Activated T-helper 17 cell treated with anti-CD3 and anti-CD28 coated beads, Interleukin-2, amount 50 U/mL, for 72 hours (primary cell): ENCODE data around the gene MLNR. TPM values are rescaled to one million over a fixed set of nuclear protein-coding genes. Genes with fewer than 3 reads are reported as not detected.

Experiments
- ATAC-seq: fragments of 150-1000 bp; cut with Tn5 transposase; replicated peaks from 2 replicates; pipeline ENCODE4 v1.10.0; 2021; ENCODE audit warnings: mild to moderate bottlenecking, moderate library complexity
- H3K27ac Mint-ChIP-seq: one replicate; pipeline ENCODE4 v1.8.0; 2022; ENCODE audit warnings: mixed read lengths
- H3K27me3 Mint-ChIP-seq: one replicate; pipeline ENCODE4 v1.8.0; 2022; ENCODE audit warnings: mixed read lengths
- H3K36me3 Mint-ChIP-seq: one replicate; pipeline ENCODE4 v1.8.0; 2022; ENCODE audit warnings: low read depth, mild to moderate bottlenecking, mixed read lengths
- H3K4me1 Mint-ChIP-seq: one replicate; pipeline ENCODE4 v1.8.0; 2022; ENCODE audit warnings: mixed read lengths
- H3K4me3 Mint-ChIP-seq: one replicate; pipeline ENCODE4 v1.8.0; 2022; ENCODE audit warnings: mild to moderate bottlenecking, mixed read lengths
- H3K9me3 Mint-ChIP-seq: one replicate; pipeline ENCODE4 v1.8.0; 2022; ENCODE audit warnings: mixed read lengths
- total RNA-seq, 2 donors: library from RNA; stranded (reverse); gene quantifications; one replicate each; pipeline ENCODE4 v1.2.3, GENCODE V29; 2022

MLNR gene
- total RNA-seq, 2 donors from 2014 or later = not detected

DNA sequence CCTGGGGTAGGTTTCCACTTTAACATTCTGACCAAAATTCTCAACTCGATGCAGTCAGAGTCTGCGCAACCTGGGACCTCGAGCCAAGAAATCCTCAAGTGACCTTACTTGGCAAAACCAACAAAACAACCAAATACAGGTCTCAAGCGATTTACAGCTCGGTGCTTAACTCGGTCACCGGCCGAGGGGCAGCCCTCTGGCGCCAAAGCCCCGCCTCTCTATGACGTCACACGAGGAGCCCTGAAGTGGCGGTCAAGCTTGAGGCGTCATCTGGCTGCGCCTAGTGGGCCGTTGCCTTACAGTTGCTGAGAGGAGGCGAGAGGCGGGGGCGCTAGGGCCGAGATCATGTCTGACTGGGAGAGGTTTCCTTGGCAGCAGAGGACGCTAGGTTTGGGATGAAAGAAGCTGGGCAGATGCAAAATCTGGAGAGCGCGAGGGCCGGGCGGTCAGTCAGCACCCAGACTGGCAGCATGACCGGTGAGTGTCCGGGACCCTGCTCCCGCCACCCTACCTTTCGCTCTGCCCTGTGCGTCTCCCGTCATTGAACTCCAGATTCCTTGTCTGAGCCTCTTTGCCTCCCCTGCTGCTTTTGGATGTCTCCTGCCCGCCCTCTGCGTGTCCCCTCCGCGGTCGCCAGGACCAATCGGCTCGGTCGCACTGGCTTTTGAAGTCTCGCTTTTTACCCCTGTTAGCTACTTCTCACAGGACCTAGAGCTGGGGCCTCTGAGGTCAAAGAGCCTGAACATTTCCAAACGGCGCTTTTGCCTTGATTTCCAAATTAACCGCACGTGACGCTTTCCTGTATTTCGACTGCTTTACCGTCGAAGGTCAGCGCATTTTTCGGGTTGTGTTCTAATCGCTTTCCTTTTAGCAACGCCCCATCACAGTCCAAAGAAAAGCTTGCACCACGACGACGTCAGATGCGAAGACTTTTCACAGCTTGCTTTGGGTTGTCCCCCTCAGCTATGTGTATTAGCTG is 27.8 kb downstream of the MLNR start, which contains the start of gene CDADC1:
Gene CDADC1 (plus strand): TSS at position 283 of the 979 bp plus-strand sequence. CDS start 113 bp downstream, at position 396.
- H3K27me3 Mint-ChIP-seq = no peaks in the 10 kb centered on the region
- peak; percentile 98 for ATAC-seq
- peaks cover 11% of the 10 kb centered on the region for H3K4me1 Mint-ChIP-seq
- no peaks in the 10 kb centered on the region for H3K9me3 Mint-ChIP-seq
- peak within 1 kb of the TSS; percentile 96 for H3K27ac Mint-ChIP-seq
- peaks cover 22% of the 10 kb centered on the region for H3K36me3 Mint-ChIP-seq
- peak within 1 kb of the TSS; percentile 96 for H3K4me3 Mint-ChIP-seq

DNA sequence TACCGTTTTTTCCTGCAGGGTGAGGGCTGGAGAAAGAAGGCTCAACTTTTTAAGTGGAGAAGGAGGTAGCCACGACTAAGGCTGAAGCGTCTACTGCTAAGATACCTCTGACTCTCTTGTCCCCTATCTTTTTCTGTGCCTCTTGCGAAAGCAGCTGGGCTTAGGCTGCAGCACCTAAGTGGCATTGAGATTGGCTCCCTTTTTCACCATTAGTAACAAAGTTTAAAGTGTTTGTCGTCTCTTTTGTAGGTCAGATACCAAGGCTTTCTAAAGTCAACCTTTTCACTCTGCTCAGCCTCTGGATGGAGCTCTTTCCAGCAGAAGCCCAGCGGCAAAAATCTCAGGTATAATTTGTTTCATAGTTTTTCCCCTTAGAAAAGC is 28.5 kb downstream of the MLNR start:
- Mint-ChIP-seq H3K9me3 (no peaks in the 10 kb centered on the region), H3K4me1 (peaks cover 15% of the 10 kb centered on the region), H3K4me3 (peak overlapping the region; percentile 96), H3K27ac (peak overlapping the region; percentile 96), H3K36me3 (peaks cover 22% of the 10 kb centered on the region), H3K27me3 (no peaks in the 10 kb centered on the region)
- no peak for ATAC-seq

- H3K36me3 Mint-ChIP-seq = peaks cover 43% of the 10 kb centered on the region
- ATAC-seq = no peak
Measured at GRCh38 chr13:49251326-49251725, 31.2 kb downstream of the MLNR start.

GRCh38 chr13:49253310-49253709 is 33.2 kb downstream of the MLNR start:
- peak; percentile 28 for ATAC-seq
- H3K4me1 Mint-ChIP-seq = peaks cover 27% of the 10 kb centered on the region

More at GRCh38 chr13:49251326-49251725, 31.2 kb downstream of the MLNR start:
- Mint-ChIP-seq H3K27ac (no peak overlapping the region), H3K4me1 (peaks cover 27% of the 10 kb centered on the region), H3K9me3 (no peaks in the 10 kb centered on the region), H3K27me3 (no peaks in the 10 kb centered on the region), H3K4me3 (no peak overlapping the region)

GRCh38 chr13:49254007-49254406 is 33.9 kb downstream of the MLNR start:
- H3K36me3 Mint-ChIP-seq = peaks cover 52% of the 10 kb centered on the region
- H3K27ac Mint-ChIP-seq = peak overlapping the region; percentile 11
- H3K9me3 Mint-ChIP-seq = no peaks in the 10 kb centered on the region
- no peak for ATAC-seq
- no peak overlapping the region for H3K4me3 Mint-ChIP-seq
- no peaks in the 10 kb centered on the region for H3K27me3 Mint-ChIP-seq
- H3K4me1 Mint-ChIP-seq = peaks cover 27% of the 10 kb centered on the region

More at GRCh38 chr13:49253310-49253709, 33.2 kb downstream of the MLNR start:
- no peak overlapping the region for H3K4me3 Mint-ChIP-seq
- peaks cover 54% of the 10 kb centered on the region for H3K36me3 Mint-ChIP-seq
- H3K27ac Mint-ChIP-seq = peak overlapping the region; percentile 66
- H3K27me3 Mint-ChIP-seq = no peaks in the 10 kb centered on the region
- no peaks in the 10 kb centered on the region for H3K9me3 Mint-ChIP-seq

DNA sequence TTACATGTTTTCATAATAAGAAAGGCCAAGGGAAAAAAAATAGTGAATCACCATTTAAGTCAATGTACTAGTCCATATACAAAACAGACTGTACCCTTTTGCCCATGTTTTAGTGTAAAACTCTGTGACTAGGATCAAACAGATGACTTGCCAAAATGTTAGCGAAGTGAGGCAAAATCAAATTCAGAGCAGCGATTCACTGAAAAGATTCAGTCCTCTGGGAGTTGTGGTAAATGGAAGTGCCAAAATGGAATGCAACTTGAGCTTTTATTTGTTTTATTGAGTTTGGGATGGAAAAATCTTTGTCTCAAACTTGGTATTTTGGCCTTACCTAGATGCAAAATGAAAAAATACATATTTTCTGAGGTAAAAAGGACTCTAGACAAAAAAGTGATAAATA is 36.7 kb downstream of the MLNR start:
- Mint-ChIP-seq H3K9me3 (no peaks in the 10 kb centered on the region), H3K36me3 (peaks cover 59% of the 10 kb centered on the region), H3K4me1 (peaks cover 21% of the 10 kb centered on the region), H3K27ac (no peak overlapping the region), H3K4me3 (peak overlapping the region; percentile 73), H3K27me3 (no peaks in the 10 kb centered on the region)
- ATAC-seq = no peak

GRCh38 chr13:49258089-49258796 is 38.1 kb downstream of the MLNR start:
- H3K36me3 Mint-ChIP-seq = peaks cover 67% of the 10 kb centered on the region
- peak overlapping the region; percentile 89 for H3K27ac Mint-ChIP-seq
- peak overlapping the region; percentile 73 for H3K4me3 Mint-ChIP-seq

GRCh38 chr13:49259586-49259985 is 39.4 kb downstream of the MLNR start:
- Mint-ChIP-seq H3K36me3 (peaks cover 66% of the 10 kb centered on the region), H3K4me3 (no peak overlapping the region), H3K27ac (no peak overlapping the region), H3K4me1 (peaks cover 13% of the 10 kb centered on the region), H3K27me3 (no peaks in the 10 kb centered on the region), H3K9me3 (no peaks in the 10 kb centered on the region)
- no peak for ATAC-seq

More at GRCh38 chr13:49258089-49258796, 38.1 kb downstream of the MLNR start:
- H3K9me3 Mint-ChIP-seq = no peaks in the 10 kb centered on the region
- ATAC-seq = peak; percentile 32
- no peaks in the 10 kb centered on the region for H3K27me3 Mint-ChIP-seq
- peaks cover 19% of the 10 kb centered on the region for H3K4me1 Mint-ChIP-seq

DNA sequence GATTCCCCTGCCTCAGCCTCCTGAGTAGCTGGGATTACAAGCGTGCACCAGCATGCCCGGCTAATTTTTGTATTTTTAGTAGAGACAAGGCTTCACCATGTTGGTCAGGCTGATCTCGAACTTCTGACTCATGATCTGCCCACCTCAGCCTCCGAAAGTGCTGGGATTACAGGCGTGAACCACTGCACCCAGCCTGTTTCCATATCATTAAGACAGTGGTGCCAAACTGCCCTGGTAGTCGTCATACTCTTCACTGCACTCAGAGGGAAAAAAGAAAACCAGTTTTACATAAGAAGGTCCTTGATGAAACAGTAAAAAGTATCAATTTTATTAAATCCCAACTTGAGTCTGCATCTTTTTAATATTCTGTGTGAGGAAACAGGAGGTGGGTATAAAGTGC is 42.5 kb downstream of the MLNR start:
- ATAC-seq = no peak
- no peaks in the 10 kb centered on the region for H3K27me3 Mint-ChIP-seq
- H3K4me1 Mint-ChIP-seq = peaks cover 5% of the 10 kb centered on the region
- no peak overlapping the region for H3K27ac Mint-ChIP-seq
- no peak overlapping the region for H3K4me3 Mint-ChIP-seq
- H3K9me3 Mint-ChIP-seq = no peaks in the 10 kb centered on the region
- H3K36me3 Mint-ChIP-seq = peaks cover 56% of the 10 kb centered on the region

GRCh38 chr13:49265822-49266221 is 45.7 kb downstream of the MLNR start:
- ATAC-seq = no peak
- H3K4me3 Mint-ChIP-seq = no peak overlapping the region
- no peaks in the 10 kb centered on the region for H3K9me3 Mint-ChIP-seq
- H3K27me3 Mint-ChIP-seq = no peaks in the 10 kb centered on the region
- no peaks in the 10 kb centered on the region for H3K4me1 Mint-ChIP-seq
- H3K36me3 Mint-ChIP-seq = peaks cover 53% of the 10 kb centered on the region
- no peak overlapping the region for H3K27ac Mint-ChIP-seq

DNA sequence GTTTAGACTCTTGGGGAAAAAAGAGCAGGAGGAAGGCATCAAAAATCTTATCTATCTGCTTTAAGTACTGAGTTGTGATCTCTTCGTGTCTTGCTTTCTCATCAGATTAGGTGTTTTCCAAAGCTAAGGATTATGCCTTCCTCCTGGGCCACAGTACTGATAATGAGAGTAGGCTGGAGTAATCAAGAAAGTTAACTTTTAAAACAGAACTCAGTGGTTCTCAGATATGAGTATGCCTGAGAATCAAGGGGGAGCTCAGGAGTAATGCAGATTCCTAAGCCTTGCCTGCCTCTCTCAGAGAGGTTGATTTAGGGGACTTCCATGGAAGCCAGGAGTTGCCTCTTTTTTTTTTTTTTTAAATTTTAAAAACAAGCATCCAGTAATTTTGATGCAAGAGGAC is 51.1 kb downstream of the MLNR start:
- ATAC-seq = peak; percentile 95
- H3K4me1 Mint-ChIP-seq = no peaks in the 10 kb centered on the region
- H3K27me3 Mint-ChIP-seq = no peaks in the 10 kb centered on the region
- H3K4me3 Mint-ChIP-seq = no peak overlapping the region
- H3K27ac Mint-ChIP-seq = no peak overlapping the region
- H3K36me3 Mint-ChIP-seq = peaks cover 28% of the 10 kb centered on the region
- no peaks in the 10 kb centered on the region for H3K9me3 Mint-ChIP-seq

Other genes with a start within 250 kb of the MLNR start
- gene FNDC3A, start 244.4 kb upstream of the MLNR start, total RNA-seq = 10 to 100 TPM; 23.8 to 38.2 TPM
- gene CDADC1, start 27.6 kb downstream of the MLNR start, total RNA-seq = 10 to 100 TPM in 1 of 2 donors, 1 to 10 TPM in 1; 7.5 to 10.2 TPM
- 10 to 100 TPM in 1 of 2 donors, 1 to 10 TPM in 1; 5.1 to 13.8 TPM for gene CAB39L, start 223.7 kb downstream of the MLNR start, total RNA-seq
- gene SETDB2, start 223.9 kb downstream of the MLNR start, total RNA-seq = 10 to 100 TPM; 14.1 to 16.3 TPM